Suprapubic skin (tissue), 4 donors: ENCODE measurements around the gene E2F8. TPM values are rescaled to one million over a fixed set of nuclear protein-coding genes. Genes with fewer than 3 reads are reported as not detected.

Source experiments
- DNase-seq, 2 donors: peaks; one replicate each; pipeline ENCODE4 v3.0.0-alpha.2; 2019; ENCODE audit warnings: low spot score in 2 of 2
- H3K27ac ChIP-seq: fragments of 200-600 bp; sonication (generic); one replicate; pipeline ENCODE4 v1.5.1; 2019
- H3K27me3 ChIP-seq: fragments of 200-600 bp; sonication (generic); one replicate; pipeline ENCODE4 v1.5.1; 2019
- H3K36me3 ChIP-seq: fragments of 200-600 bp; sonication (generic); one replicate; pipeline ENCODE4 v1.5.1; 2019
- H3K4me1 ChIP-seq: fragments of 200-600 bp; sonication (generic); one replicate; pipeline ENCODE4 v1.5.1; 2019
- H3K4me3 ChIP-seq: fragments of 200-600 bp; sonication (generic); one replicate; pipeline ENCODE4 v1.5.1; 2019; ENCODE audit warnings: mild to moderate bottlenecking
- H3K9me3 ChIP-seq: fragments of 200-600 bp; sonication (generic); one replicate; pipeline ENCODE4 v1.5.1; 2019
- CTCF ChIP-seq, 2 donors: fragments of 200-600 bp in 1 of 2; fragments of 450-650 bp in 1 of 2; sonication (generic) in 1 of 2; IDR thresholded peaks; one replicate each; pipeline ENCODE4 v1.5.1; 2016 to 2019; ENCODE audit warnings: antibody characterized with exemption in 2 of 2, mild to moderate bottlenecking in 1 of 2, moderate library complexity in 1 of 2
- EP300 ChIP-seq: sonication (generic); formaldehyde crosslinking; IDR thresholded peaks from one replicate; pipeline ENCODE4 v1.6.1; 2017; ENCODE audit warnings: antibody characterized with exemption
- POLR2A ChIP-seq, 2 donors: fragments of 450-650 bp; IDR thresholded peaks; one replicate each; pipeline ENCODE4 v1.6.1; 2017; ENCODE audit warnings: antibody characterized with exemption in 2 of 2, mild to moderate bottlenecking in 2 of 2, moderate library complexity in 2 of 2
- POLR2AphosphoS5 ChIP-seq, 3 donors: sonication (generic); formaldehyde crosslinking; IDR thresholded peaks; one replicate each; pipeline ENCODE4 v1.6.1; 2017; ENCODE audit warnings: antibody characterized with exemption in 3 of 3
- WGBS: methylation state at CpG from one replicate; pipeline ENCODE4 v1.1.5; 2018; 5-methylcytosine and 5-hydroxymethylcytosine counted together
- total RNA-seq, 4 donors: library from RNA; depleted of rRNA; stranded (reverse); fragments of >200 nt; gene quantifications; one replicate each; pipeline ENCODE4 v1.1.0, GENCODE V29; 2016

E2F8 gene
- total RNA-seq, 4 donors from 2014 or later, result 1.1 to 2.7 (median 1.5) TPM

DNA sequence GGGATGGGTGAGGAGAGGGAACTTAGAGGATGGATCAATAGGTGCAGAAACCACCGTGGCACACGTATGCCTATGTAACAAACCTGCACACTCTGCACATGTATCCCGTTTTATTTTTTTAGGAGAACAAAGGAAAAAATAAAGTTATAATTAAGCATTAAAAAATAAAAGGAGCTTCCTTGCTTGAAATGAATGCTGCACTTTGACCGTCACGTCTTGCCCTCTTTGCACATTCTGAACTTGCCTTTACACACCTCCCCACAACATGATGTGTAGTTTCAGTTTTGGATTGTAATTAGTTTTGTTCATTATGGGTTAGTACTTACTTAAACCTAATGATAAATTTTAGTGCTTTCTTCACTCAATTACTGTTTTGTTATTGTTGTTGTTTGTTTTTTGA lies 35.9 kb downstream of the E2F8 start:
- Histone ChIP-seq H3K4me1 (no peaks in the 10 kb centered on the region), H3K4me3 (no peak overlapping the region), H3K36me3 (no peaks in the 10 kb centered on the region), H3K27ac (no peak overlapping the region), H3K27me3 (no peaks in the 10 kb centered on the region), H3K9me3 (no peaks in the 10 kb centered on the region)
- TF ChIP-seq EP300, result no peak
- no peak for TF ChIP-seq POLR2A (IDR thresholded peaks at IDR 0.05)
- TF ChIP-seq CTCF (IDR thresholded peaks at IDR 0.05), result no peak
- TF ChIP-seq POLR2AphosphoS5 (IDR thresholded peaks at IDR 0.05), result no peak
- 96% methylated on average over 5 of the region's 5 CpGs for WGBS
- no peak for DNase-seq

- no peak for DNase-seq
- H3K27me3 ChIP-seq, result no peaks in the 10 kb centered on the region
- no peaks in the 10 kb centered on the region for H3K4me1 ChIP-seq
- TF ChIP-seq CTCF (IDR thresholded peaks at IDR 0.05), result no peak
- no peak for TF ChIP-seq EP300
- no peak for TF ChIP-seq POLR2A (IDR thresholded peaks at IDR 0.05)
- TF ChIP-seq POLR2AphosphoS5 (IDR thresholded peaks at IDR 0.05), result no peak
- no peak within 1 kb of the TSS for H3K27ac ChIP-seq
- H3K4me3 ChIP-seq, result no peak within 1 kb of the TSS
- no peaks in the 10 kb centered on the region for H3K9me3 ChIP-seq
- no peaks in the 10 kb centered on the region for H3K36me3 ChIP-seq
- 86% methylated on average over 7 of the region's 7 CpGs for WGBS
These were observed 38.8 kb downstream of the E2F8 start, which contains the start of gene CSRP3 for GRCh38 chr11:19201737-19202605. Gene CSRP3, minus strand, starts transcription at chr11:19201983. Its CDS starts 9,535 bp downstream, at chr11:19192448.

DNA sequence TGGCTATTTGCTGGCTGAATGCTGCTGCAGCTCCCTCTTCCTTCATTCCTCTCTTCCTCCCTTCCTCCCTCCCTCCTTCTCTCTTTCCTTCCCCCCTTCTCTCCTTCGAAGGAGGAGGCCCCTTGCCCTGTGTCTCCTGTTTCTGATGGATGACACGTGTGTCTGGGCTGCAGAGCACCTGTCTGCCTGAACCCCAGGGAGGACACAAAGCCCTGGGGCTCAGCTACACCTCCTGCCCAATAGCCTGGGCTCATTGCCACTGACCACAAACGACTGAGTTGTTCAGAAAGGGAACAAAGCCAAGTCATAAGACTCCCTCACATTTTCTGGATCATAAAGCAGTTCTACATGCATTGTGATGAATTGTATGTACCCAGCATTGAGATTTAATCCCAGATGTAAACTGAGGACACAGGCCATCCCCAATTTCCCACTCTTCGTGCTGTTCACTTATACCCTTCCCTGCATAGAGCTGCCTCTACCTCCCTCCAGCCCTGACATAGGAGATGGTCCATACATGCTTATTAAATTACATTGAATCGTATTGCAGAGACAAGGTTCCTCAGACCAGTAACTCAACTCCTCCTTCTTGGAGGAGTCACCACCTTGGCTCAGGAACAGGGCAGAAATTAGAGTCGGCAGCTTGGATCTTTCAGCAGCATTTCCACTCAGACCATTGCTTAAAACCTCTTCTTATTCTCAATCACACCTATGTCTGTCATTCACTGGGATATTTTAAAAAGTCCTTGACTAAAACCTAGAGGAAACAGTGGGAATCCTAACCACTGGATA lies 40.1 kb downstream of the E2F8 start:
- Histone ChIP-seq H3K4me3 (no peak overlapping the region), H3K36me3 (no peaks in the 10 kb centered on the region), H3K27ac (no peak overlapping the region), H3K4me1 (no peaks in the 10 kb centered on the region), H3K9me3 (no peaks in the 10 kb centered on the region), H3K27me3 (no peaks in the 10 kb centered on the region)
- WGBS, result 32% methylated on average over 6 of the region's 6 CpGs
- no peak for DNase-seq
- TF ChIP-seq POLR2A (IDR thresholded peaks at IDR 0.05), result no peak
- no peak for TF ChIP-seq EP300
- no peak for TF ChIP-seq CTCF (IDR thresholded peaks at IDR 0.05)
- no peak for TF ChIP-seq POLR2AphosphoS5 (IDR thresholded peaks at IDR 0.05)

GRCh38 chr11:19199771-19200170 lies 41.0 kb downstream of the E2F8 start:
- Histone ChIP-seq H3K4me1 (no peaks in the 10 kb centered on the region), H3K27me3 (no peaks in the 10 kb centered on the region), H3K4me3 (no peak overlapping the region), H3K9me3 (no peaks in the 10 kb centered on the region), H3K36me3 (no peaks in the 10 kb centered on the region), H3K27ac (no peak overlapping the region)
- TF ChIP-seq POLR2AphosphoS5 (IDR thresholded peaks at IDR 0.05), result no peak
- TF ChIP-seq CTCF (IDR thresholded peaks at IDR 0.05), result no peak
- no peak for TF ChIP-seq POLR2A (IDR thresholded peaks at IDR 0.05)
- no peak for TF ChIP-seq EP300
- no peak for DNase-seq
- 41% methylated on average over 3 of the region's 3 CpGs for WGBS

GRCh38 chr11:19199048-19199447 lies 41.7 kb downstream of the E2F8 start:
- Histone ChIP-seq H3K27me3 (no peaks in the 10 kb centered on the region), H3K4me1 (no peaks in the 10 kb centered on the region), H3K9me3 (no peaks in the 10 kb centered on the region), H3K4me3 (no peak overlapping the region), H3K36me3 (no peaks in the 10 kb centered on the region), H3K27ac (no peak overlapping the region)
- no peak for DNase-seq
- WGBS, result 88% methylated on average over 7 of the region's 7 CpGs
- TF ChIP-seq CTCF (IDR thresholded peaks at IDR 0.05) (no peak), POLR2A (IDR thresholded peaks at IDR 0.05) (no peak), EP300 (no peak), POLR2AphosphoS5 (IDR thresholded peaks at IDR 0.05) (no peak)
